GM12873 (cell line): ENCODE measurements around the gene GADD45A.

ENCODE experiments used
- CTCF ChIP-seq: IDR thresholded peaks from 2 replicates; pipeline ENCODE4 v1.5.1; 2012; ENCODE audit warnings: low read depth, mild to moderate bottlenecking, moderate library complexity, low read length, control low read depth; ENCODE audit not compliant: insufficient read depth; ENCODE audit errors: missing control alignments

GADD45A gene

GRCh38 chr1:67679691-67680090, 5.3 kb upstream of the GADD45A start:
- TF ChIP-seq CTCF: no peak

- no peak for TF ChIP-seq CTCF
Observed at GRCh38 chr1:67680486-67680885, 4.5 kb upstream of the GADD45A start.

- TF ChIP-seq CTCF: no peak
Observed at GRCh38 chr1:67682659-67683197, 2.3 kb upstream of the GADD45A start.

GRCh38 chr1:67683316-67683715, 1.7 kb upstream of the GADD45A start:
- no peak for TF ChIP-seq CTCF

- TF ChIP-seq CTCF: no peak
Observed at GRCh38 chr1:67683766-67684525, 1.1 kb upstream of the GADD45A start.

GRCh38 chr1:67684526-67685066, 405 bp upstream of the GADD45A start:
- no peak for TF ChIP-seq CTCF

- no peak for TF ChIP-seq CTCF
Observed at GRCh38 chr1:67685558-67686266, 711 bp downstream of the GADD45A start.
